ENCODE results near the gene ARHGAP4.

Gene ARHGAP4

DNA sequence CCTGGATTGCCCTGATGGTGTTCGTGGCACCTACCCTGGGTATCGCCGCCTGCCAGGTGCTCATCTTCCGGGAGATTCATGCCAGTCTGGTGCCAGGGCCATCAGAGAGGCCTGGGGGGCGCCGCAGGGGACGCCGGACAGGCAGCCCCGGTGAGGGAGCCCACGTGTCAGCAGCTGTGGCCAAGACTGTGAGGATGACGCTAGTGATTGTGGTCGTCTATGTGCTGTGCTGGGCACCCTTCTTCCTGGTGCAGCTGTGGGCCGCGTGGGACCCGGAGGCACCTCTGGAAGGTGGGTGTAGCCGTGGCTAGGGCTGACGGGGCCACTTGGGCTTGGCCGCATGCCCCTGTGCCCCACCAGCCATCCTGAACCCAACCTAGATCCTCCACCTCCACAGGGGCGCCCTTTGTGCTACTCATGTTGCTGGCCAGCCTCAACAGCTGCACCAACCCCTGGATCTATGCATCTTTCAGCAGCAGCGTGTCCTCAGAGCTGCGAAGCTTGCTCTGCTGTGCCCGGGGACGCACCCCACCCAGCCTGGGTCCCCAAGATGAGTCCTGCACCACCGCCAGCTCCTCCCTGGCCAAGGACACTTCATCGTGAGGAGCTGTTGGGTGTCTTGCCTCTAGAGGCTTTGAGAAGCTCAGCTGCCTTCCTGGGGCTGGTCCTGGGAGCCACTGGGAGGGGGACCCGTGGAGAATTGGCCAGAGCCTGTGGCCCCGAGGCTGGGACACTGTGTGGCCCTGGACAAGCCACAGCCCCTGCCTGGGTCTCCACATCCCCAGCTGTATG, 19.7 kb downstream of the ARHGAP4 start:
- DNase-seq (ENCODE audit: low read depth in 2 of 2): no peak

- DNase-seq (ENCODE audit: low read depth in 2 of 2): no peak
Measured at GRCh38 chrX:153905481-153906095, 20.5 kb downstream of the ARHGAP4 start.

GRCh38 chrX:153903991-153904957, 21.8 kb downstream of the ARHGAP4 start, which contains the start of gene AVPR2:
Gene AVPR2 (plus strand): TSS chrX:153904673. CDS start chrX:153905146, 473 bp downstream.
- DNase-seq (ENCODE audit: low read depth in 2 of 2): no peak

DNA sequence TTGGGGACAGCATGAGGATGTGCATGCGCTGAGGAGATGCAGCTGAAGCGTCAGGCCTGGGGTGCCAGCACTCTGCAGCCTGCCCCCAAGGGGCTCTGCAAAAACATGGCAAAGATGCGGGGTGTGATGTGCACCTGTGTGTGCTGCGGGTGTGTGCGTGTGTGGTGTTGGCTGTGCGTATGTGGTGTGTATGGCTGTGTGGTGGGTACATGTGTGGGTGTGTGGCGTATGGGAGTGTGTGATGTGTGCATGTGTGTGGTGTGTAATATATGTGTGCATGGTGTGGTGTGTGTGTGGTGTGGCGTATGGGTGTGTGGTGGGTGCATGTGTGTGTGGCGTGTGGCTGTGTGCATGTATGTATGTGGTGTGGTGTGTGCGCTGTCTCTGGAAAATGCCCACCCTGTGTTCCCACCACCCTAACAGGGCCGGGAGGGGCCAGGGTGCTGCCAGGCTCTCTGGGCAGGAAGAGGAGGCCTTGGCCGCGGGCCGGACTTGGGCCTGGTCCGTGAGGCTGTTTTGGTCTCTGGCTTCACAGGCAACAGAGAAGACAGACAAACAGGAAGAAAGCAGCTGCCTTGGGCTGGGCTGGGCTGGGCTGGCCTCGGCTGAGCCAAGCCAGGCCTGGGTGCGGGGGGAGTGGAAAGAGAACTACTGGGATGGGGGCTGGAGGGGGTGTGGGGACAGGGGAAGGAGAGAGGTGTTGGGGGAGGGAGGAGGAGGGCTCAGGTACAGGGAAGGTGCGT, 22.7 kb downstream of the ARHGAP4 start:
- DNase-seq (ENCODE audit: low read depth in 2 of 2): no peak

DNA sequence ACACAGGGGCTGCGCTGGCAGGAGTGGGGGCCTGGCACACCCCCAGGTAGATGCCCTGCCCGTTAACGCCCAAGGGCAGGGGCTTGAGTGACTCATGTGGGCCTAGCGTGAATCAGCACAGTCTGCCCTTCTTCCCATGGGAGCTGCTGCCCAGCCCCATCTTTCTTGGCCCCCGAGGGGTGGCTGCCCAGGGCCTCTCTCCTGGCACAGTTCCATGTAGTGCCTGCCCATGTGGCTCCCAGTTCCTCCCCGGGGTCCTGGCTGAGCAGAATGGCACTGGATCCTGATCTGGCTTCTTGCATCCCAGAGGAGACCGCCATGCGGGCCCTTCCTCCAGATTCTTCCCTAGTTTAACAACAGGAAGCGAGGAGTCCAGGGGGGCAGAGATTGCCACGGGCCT, 23.7 kb downstream of the ARHGAP4 start:
- no peak for DNase-seq (ENCODE audit: low read depth in 2 of 2)

DNA sequence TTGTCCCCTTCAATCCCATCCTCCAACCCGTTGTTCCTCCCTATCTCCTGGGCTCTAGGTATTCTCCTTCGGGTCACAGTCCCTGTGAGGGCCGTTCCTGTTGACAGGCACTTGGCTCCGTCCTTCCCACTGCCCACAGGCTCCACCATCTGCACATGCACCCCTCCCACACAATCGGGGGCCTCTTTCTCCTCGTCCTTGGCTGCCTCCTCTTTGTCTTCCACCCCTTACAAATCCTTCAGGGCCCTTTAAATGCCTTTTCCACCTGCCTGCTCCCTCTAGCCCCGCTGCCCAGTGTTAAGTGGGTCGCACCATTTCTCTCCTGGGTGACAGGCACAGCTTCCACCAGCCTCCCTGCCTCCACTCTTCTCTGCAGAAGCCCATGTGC, 24.3 kb downstream of the ARHGAP4 start:
- DNase-seq (ENCODE audit: low read depth in 2 of 2): no peak

- DNase-seq (ENCODE audit: low read depth in 2 of 2): peak; percentile 29 to 46
Measured at GRCh38 chrX:153900831-153901752, 25.0 kb downstream of the ARHGAP4 start.

- no peak for DNase-seq (ENCODE audit: low read depth in 2 of 2)
Measured at GRCh38 chrX:153897899-153898298, 28.2 kb downstream of the ARHGAP4 start.

DNA sequence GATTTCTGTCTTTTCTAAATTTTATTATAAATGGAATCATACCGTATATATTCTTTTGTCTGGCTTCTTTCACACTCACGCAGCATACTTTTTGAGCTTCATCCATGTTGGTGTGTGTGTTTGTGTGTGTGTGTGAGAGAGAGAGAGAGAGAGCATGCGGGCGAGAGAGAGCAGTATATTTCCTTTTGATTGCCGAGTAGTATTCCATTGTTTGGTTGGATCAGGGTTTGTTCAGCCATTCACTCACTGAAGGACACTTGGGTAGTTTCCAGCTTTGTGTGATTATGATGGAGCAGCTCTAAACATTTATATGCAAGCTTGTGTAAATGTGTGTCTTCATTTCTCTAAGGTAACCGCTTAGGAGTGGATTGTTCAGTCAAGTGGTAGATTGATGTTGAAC, 36.9 kb downstream of the ARHGAP4 start:
- DNase-seq (ENCODE audit: low read depth in 2 of 2): no peak

DNA sequence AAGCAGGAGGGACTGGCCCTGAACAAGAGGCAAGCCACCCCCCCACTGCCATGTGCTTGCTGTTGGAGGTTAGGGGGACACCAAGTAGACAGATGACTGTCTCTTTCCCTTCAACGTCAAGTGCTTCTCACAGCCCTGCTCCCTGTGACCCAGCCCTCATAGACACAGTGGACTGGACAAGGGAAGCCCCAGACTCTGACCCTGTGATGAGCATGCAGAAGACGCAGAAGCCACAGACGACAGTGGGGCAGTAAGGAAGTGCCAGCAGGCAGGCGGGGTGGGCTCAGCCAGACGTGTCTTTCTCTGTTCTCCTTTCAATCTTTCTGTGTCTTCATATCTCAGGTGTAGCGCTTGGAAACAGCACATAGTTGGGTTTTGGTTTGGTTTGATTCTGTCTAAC, 37.7 kb downstream of the ARHGAP4 start:
- no peak for DNase-seq (ENCODE audit: low read depth in 2 of 2)

DNA sequence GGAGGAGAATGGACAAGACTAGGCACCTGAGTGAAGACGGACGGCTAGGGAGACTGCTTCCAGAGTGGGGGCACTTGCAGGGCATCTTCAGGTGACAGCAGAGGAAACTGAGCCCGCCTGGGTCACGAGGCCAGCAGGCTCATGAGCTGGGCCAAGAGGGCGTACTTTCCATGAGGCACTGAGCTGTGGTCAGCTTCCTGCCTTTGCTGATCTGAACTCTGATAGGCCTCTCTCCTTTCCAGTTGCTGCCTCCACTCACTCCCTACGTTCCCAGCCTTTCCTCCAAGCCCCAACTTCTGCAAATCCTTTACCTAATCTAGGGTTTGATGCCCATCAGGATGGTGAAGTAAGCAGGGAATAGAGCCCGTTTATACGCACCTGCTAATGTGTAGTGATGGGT, 38.7 kb downstream of the ARHGAP4 start:
- DNase-seq (ENCODE audit: low read depth in 2 of 2): no peak

DNA sequence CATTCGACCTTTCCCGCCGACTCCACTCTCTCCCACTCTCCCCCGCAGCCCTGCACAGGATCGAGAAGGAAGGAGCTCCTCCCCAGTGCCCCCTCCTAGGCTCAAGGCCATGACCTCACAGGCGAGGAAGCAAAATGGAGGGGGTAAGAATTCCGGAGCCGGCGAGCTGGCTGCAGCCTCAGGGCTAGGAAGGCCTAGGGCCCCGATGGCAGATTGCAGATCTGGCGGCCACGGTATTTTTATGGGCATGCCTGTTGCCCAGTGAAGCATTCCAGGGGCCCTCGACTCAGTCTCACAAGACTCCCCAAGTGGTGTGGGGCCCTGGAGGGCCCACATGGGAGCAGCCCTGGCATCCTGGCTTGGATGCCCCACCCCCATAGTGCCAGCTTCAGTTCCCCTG, 39.1 kb downstream of the ARHGAP4 start:
- DNase-seq (ENCODE audit: low read depth in 2 of 2): no peak

DNA sequence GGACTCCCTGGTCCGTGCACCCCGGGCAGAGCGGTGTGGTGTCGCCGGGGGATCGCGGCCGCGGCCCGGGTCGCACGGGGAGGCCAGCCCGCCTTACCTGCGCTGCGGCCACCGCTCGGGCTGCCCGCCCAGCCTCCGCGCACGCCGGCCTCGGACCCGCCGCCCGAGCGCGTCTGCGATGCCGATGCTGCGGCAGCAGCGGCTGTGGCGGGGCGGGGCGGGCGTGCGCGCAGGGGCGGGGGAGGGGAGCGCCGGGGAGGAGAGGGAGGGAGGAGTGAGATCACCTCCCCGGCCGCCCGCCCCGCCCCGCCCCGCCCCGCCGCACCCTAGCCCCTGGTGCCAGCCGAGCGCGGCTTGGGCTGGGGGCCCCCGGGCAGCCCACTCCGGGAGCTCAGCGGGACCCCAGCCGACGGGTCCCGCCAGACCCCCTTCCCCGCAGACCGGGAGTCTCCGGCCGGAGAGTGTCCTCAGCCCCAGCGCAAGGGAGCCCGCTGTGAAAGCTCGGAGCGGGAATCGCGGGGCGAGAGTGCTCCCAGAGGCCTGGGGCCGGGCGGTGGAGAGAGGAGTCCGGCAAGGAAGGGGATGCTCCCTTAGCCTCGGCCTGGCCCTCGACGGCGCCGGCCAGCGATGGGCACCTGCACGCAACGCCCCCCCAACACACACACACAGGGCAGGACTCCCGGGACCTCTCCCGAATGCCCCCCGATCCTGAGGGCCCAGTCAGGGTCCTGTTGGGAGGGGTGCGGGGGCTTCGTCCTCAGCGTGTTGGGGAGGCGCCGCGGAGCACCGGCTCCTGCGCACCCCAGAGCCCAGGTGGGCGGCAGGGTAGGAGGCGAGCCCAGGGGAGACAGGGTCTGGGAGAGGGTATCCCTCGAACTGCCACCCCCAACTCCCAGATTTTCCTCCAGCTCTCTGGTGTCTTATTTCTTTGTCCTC, 39.8 kb downstream of the ARHGAP4 start, which contains the start of gene L1CAM:
Gene L1CAM, minus strand, starts transcription at position 206 of the 936 bp plus-strand sequence. CDS start 10,337 bp downstream, outside the sequence.
- DNase-seq (ENCODE audit: low read depth in 2 of 2): no peak

DNA sequence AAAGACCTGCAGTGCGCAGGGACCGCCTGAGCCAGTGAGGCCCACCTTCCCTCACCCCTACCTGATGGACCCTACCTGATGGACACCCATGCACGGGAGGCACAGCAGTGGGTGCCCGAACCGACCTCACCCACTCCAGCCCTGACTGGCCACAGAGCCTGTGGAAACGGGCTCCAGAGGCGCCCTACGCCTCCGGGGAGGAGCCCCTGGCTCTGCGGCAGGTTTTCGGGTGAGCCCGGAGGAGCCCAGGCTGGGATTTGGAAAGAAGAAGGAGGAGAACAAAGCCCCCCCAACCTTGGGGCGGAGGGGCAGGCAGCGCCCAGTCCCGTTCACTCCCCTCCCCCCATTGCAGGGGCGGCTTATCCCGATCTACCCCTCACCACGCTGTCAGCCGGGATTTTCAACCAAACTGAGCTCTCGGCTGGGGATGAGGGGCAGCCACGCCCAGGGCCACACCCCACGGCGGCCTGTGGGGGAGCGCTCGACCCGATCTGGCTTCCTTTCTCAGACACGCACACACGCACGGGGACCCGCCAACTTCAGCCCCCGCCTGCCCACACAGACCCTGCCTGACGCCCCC, 40.8 kb downstream of the ARHGAP4 start:
- DNase-seq (ENCODE audit: low read depth in 2 of 2): no peak

DNA sequence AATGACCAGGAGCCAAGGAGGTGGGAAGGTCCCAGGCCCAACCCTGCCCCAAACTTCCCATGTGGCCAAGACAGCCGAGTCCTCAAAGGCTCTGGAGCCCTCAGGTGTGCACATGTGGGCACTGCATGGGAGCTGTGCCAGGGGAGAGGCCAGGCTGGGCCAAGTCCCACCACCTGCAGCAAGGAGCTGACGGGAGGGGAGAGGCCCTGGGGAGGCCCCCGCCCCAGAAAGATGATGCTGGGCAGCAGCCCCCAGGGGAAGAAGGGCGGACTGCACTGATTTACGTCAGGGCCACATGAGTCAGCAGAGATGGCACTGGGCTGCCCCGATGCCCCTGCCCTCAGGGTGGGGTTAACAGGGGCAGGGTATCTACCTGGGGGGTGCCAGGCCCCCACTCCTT, 41.5 kb downstream of the ARHGAP4 start:
- DNase-seq (ENCODE audit: low read depth in 2 of 2): no peak

- DNase-seq (ENCODE audit: low read depth in 2 of 2): no peak
Measured at GRCh38 chrX:153884136-153884535, 41.9 kb downstream of the ARHGAP4 start.

DNA sequence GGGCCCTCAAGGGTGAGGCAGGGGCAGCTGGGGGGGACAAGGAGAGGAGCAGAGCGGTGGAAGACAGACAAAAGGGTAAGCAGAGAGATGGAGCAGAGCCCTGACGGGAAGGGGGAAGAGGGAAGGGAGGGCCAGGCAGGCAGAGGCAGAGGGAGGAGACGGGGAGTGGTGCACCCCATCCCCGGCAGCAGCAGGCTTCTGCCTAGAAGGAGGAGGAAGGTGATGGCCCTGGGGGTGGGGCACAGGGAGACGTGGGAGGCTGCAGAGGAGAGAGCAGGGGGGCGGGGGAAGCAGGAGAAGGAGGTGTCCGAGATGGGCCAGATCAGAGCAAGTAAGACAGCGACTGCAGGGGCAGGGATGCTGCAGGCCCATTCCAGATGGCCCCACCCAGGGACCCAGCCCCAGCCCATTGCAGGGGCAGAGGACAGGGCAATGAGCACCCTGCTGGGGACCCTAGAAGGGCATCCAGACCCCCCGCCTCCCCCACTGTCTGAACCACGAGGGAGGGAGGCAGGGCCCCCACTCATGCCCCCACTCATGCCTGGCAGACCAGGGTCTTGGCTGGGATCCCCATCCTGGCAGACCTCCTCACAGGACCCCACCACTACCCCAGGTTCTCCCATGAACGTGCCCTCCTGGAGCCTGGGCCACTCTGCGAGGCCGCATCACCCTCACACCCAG, 42.8 kb downstream of the ARHGAP4 start:
- no peak for DNase-seq (ENCODE audit: low read depth in 2 of 2)

GRCh38 chrX:153882557-153882956, 43.5 kb downstream of the ARHGAP4 start:
- no peak for DNase-seq (ENCODE audit: low read depth in 2 of 2)
